Activated CD4-positive, alpha-beta memory T cell treated with anti-CD3 and anti-CD28 coated beads for 36 hours (primary cell): ENCODE measurements around the gene ELN. TPM values are rescaled to one million over a fixed set of nuclear protein-coding genes. Genes with fewer than 3 reads are reported as not detected.

Experiments used
- CTCF ChIA-PET: fragments of 350-600 bp; sonication (Branson Sonifier 250); formaldehyde crosslinking; loops from one replicate; lab custom pipeline; 2021; ENCODE audit warnings: antibody characterized with exemption, inconsistent platforms; lab: Charles Lee
- POLR2A ChIA-PET: fragments of 350-600 bp; sonication (Branson Sonifier 250); formaldehyde crosslinking; loops from one replicate; lab custom pipeline; 2021; ENCODE audit warnings: antibody characterized with exemption; lab: Charles Lee
- DNase-seq: peaks from one replicate; pipeline ENCODE4 v3.0.0-alpha.2; 2020
- H3K27ac Mint-ChIP-seq: one replicate; pipeline ENCODE4 v1.8.0; 2021; ENCODE audit warnings: mixed read lengths
- H3K27me3 Mint-ChIP-seq: one replicate; pipeline ENCODE4 v1.8.0; 2021; ENCODE audit warnings: mixed read lengths
- H3K36me3 Mint-ChIP-seq: one replicate; pipeline ENCODE4 v1.8.0; 2021; ENCODE audit warnings: mixed read lengths
- H3K4me1 Mint-ChIP-seq: one replicate; pipeline ENCODE4 v1.8.0; 2021; ENCODE audit warnings: low read depth, mixed read lengths
- H3K4me3 Mint-ChIP-seq: one replicate; pipeline ENCODE4 v1.8.0; 2021; ENCODE audit warnings: mild to moderate bottlenecking, mixed read lengths
- H3K9me3 Mint-ChIP-seq: one replicate; pipeline ENCODE4 v1.8.0; 2021; ENCODE audit warnings: mixed read lengths
- intact Hi-C: fragments of 100-400 bp; cut with micrococcal nuclease; formaldehyde crosslinking; loops from one replicate; pipeline ENCODE4 v1.15.1; 2023
- total RNA-seq, 2 experiments: library from RNA; stranded (reverse); gene quantifications; one replicate each; pipeline ENCODE4 v1.2.3, GENCODE V29; 2021

ELN gene
- total RNA-seq, 2 experiments from 2014 or later: not detected

GRCh38 chr7:74082770-74083116 lies 54.8 kb downstream of the ELN start:
- peaks cover 4% of the 10 kb centered on the region for H3K36me3 Mint-ChIP-seq
- peaks cover 7% of the 10 kb centered on the region for H3K4me1 Mint-ChIP-seq
- no peaks in the 10 kb centered on the region for H3K27me3 Mint-ChIP-seq
- no peaks in the 10 kb centered on the region for H3K9me3 Mint-ChIP-seq
- no peak overlapping the region for H3K4me3 Mint-ChIP-seq
- ChIA-PET POLR2A (interaction anchor here (0.6 to 1.7 kb wide), 3 partner anchors 12 to 91 kb away, joined by 3 to 10 read pairs (median 4); no protein-coding TSS in a partner anchor), CTCF (no interaction called here)
- DNase-seq: no peak
- intact Hi-C loops: loop anchor here (2.0 to 5.0 kb wide), 2 partner anchors 90 to 172 kb away; partner anchors contain the start of genes EIF4H and RFC2
- no peak overlapping the region for H3K27ac Mint-ChIP-seq

DNA sequence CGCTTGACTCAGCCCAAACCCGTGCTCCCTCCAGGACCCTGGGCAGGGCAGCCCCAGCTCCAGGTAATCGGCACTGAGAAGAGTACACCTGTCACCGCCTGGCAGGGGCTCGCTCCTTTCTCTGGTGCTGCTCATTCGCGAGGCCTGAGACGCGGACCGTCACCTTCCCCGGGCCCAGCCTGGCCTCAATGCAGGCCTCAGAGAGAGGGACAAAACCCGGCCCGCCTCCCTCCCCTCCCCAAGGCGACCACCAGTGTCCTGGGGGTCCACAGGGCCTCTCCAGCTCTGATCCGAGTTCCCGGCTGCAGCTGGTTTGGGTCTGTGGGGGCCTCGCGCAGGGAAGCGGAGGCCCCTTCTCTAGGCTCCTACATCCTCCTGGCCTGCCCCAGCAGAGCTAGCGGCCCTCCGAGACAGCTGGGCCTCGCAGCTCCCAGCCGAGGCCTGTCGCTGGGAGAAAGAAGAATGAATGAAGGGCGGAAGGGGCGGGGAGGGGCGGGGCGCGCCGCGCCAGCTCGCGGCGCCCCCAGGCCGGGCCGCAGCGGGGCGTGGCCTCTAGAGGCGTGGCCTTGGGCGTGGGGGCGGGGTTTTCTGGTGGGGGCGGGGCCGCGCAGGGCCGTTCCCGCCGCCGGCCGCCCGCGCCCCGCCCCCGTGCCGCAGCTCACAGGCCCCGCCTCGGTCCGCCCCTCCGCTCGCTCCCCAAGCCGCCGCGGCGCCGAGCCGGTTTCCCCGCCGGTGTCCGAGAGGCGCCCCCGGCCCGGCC lies 55.3 kb downstream of the ELN start, which contains the start of gene LIMK1:
Gene LIMK1, plus strand, starts transcription at position 688 of the 760 bp plus-strand sequence. CDS start 187 bp downstream, outside the sequence.
- Mint-ChIP-seq H3K36me3 (peaks cover 4% of the 10 kb centered on the region), H3K27me3 (no peaks in the 10 kb centered on the region), H3K27ac (peak within 1 kb of the TSS; percentile 65), H3K4me1 (peaks cover 7% of the 10 kb centered on the region), H3K4me3 (peak within 1 kb of the TSS; percentile 83), H3K9me3 (no peaks in the 10 kb centered on the region)
- DNase-seq: peak; percentile 89
- POLR2A ChIA-PET: interaction anchor here (0.5 to 1.7 kb wide), 6 partner anchors 11 to 598 kb away, joined by 3 to 10 read pairs (median 4); partner anchors contain the start of gene EIF4H
- CTCF ChIA-PET: interaction anchor here (1.4 kb wide), 1 partner anchor 318 kb away, joined by 3 read pairs; no protein-coding TSS in a partner anchor
- intact Hi-C loops: loop anchor here (2.0 to 5.0 kb wide), 2 partner anchors 89 to 172 kb away; partner anchors contain the start of genes EIF4H and RFC2

DNA sequence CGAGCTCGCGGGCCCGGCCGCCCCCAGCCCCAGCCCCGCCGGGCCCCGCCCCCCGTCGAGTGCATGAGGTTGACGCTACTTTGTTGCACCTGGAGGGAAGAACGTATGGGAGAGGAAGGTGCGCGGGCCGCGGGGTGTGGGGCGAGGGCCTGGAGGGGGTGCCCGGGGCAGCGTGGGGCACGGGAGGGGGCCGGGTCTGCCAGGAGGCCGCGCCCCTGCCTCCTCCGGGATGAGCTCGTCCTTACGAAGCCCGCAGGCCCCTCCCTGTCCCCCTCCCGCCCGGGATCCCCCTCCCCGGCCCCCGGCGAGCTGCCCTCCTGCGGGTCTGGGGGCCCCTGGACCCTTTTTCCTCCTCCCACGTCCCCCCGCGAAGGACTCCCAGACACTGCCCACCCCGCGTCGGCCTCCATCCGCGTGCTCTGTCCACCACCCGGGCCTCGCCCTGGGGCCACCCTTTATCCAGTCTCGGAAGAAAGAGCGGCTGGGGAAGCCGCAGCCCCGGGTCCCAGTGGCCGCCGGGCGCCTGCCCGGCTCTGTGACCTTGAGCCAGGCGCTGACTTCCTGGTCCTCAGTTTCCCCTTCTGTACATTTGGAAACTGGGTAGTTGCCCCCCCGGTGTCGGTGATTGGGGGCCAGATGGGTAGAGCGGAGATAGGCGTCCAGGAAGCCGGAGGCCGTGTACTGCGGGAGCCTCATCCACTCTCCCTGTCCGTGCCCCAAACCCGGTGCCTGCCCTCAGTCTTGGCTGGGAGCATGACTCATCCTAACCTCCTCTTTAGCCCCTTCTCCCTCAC lies 56.2 kb downstream of the ELN start:
- Mint-ChIP-seq H3K27me3 (no peaks in the 10 kb centered on the region), H3K4me3 (peak overlapping the region; percentile 83), H3K27ac (peak overlapping the region; percentile 33), H3K36me3 (peaks cover 7% of the 10 kb centered on the region), H3K9me3 (no peaks in the 10 kb centered on the region), H3K4me1 (peaks cover 7% of the 10 kb centered on the region)
- peak; percentile 57 for DNase-seq
- intact Hi-C loops: loop anchor here (1.0 to 5.0 kb wide), 3 partner anchors 10 to 171 kb away; partner anchors contain the start of genes EIF4H and RFC2
- ChIA-PET CTCF (interaction anchor here (1.4 to 1.7 kb wide), 2 partner anchors 122 to 317 kb away, joined by 3 to 5 read pairs; no protein-coding TSS in a partner anchor), POLR2A (interaction anchor here (0.5 to 1.7 kb wide), 4 partner anchors 10 to 597 kb away, joined by 4 to 10 read pairs (median 6); partner anchors contain the start of gene EIF4H)

- CTCF ChIA-PET: interaction anchor here (1.7 kb wide), 1 partner anchor 121 kb away, joined by 5 read pairs; no protein-coding TSS in a partner anchor
- Mint-ChIP-seq H3K9me3 (no peaks in the 10 kb centered on the region), H3K4me3 (peak overlapping the region; percentile 83), H3K4me1 (peaks cover 7% of the 10 kb centered on the region), H3K36me3 (peaks cover 7% of the 10 kb centered on the region), H3K27me3 (no peaks in the 10 kb centered on the region), H3K27ac (peak overlapping the region; percentile 33)
- POLR2A ChIA-PET: no interaction called here
- no peak for DNase-seq
- intact Hi-C loops: loop anchor here (1.0 to 5.0 kb wide), 2 partner anchors 9 to 87 kb away; partner anchors contain the start of gene EIF4H
These were observed 57.0 kb downstream of the ELN start for GRCh38 chr7:74084722-74085578.

GRCh38 chr7:74087791-74088453 lies 59.9 kb downstream of the ELN start:
- no peak for DNase-seq
- Mint-ChIP-seq H3K9me3 (no peaks in the 10 kb centered on the region), H3K36me3 (peaks cover 7% of the 10 kb centered on the region), H3K4me1 (peaks cover 7% of the 10 kb centered on the region), H3K27me3 (no peaks in the 10 kb centered on the region), H3K4me3 (no peak overlapping the region), H3K27ac (no peak overlapping the region)
- intact Hi-C loops: no loop called here
- ChIA-PET CTCF (no interaction called here), POLR2A (no interaction called here)

DNA sequence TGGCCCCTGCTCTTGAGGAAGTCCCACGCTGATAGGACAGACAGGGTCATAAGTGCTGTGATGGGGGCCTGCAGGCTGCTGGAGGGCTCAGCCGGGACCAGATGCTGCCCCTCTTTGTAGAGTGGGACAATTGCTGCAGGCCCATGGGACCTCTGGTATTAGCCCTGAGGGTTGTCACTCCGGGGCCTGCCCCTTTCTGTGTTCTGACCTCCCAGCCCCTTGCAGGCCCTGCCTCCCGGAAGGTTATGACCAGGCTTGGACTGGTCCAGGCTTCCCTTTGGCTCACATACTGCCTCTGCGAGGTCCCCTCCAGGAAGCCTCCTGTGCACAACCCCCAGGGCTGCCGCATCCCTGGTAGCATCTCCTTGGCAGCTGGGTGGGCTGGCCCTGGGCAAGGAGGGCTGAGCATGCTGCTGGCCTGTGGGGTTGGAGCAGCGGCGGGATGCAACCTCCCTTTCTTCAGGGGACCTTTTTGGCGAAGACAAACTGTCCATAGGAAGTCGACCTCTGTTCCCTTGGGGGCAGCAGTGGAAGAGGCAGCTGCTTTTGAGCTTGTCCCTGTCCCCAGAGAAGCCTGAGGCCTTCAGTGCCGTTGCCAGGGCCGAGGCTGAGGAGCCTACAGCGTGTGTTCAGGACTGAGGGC lies 64.5 kb downstream of the ELN start:
- POLR2A ChIA-PET: no interaction called here

GRCh38 chr7:74092964-74093471 lies 65.0 kb downstream of the ELN start:
- Mint-ChIP-seq H3K27ac (no peak overlapping the region), H3K36me3 (peaks cover 9% of the 10 kb centered on the region), H3K9me3 (peaks cover 4% of the 10 kb centered on the region), H3K4me3 (no peak overlapping the region), H3K4me1 (peaks cover 17% of the 10 kb centered on the region), H3K27me3 (no peaks in the 10 kb centered on the region)
- DNase-seq: no peak
- CTCF ChIA-PET: no interaction called here
- POLR2A ChIA-PET: interaction anchor here (1.4 to 2.2 kb wide), 2 partner anchors 9 to 82 kb away, joined by 4 to 10 read pairs; partner anchors contain the start of gene LIMK1
- intact Hi-C loops: no loop called here

More for the DNA sequence above, 64.5 kb downstream of the ELN start:
- CTCF ChIA-PET: no interaction called here
- H3K4me1 Mint-ChIP-seq: peaks cover 17% of the 10 kb centered on the region
- DNase-seq: no peak
- H3K4me3 Mint-ChIP-seq: no peak overlapping the region
- no peaks in the 10 kb centered on the region for H3K27me3 Mint-ChIP-seq
- H3K36me3 Mint-ChIP-seq: peaks cover 3% of the 10 kb centered on the region
- intact Hi-C loops: no loop called here
- no peaks in the 10 kb centered on the region for H3K9me3 Mint-ChIP-seq
- H3K27ac Mint-ChIP-seq: no peak overlapping the region

GRCh38 chr7:74093671-74094223 lies 65.8 kb downstream of the ELN start:
- H3K4me1 Mint-ChIP-seq: peaks cover 17% of the 10 kb centered on the region
- H3K9me3 Mint-ChIP-seq: peaks cover 4% of the 10 kb centered on the region
- H3K27me3 Mint-ChIP-seq: no peaks in the 10 kb centered on the region
- peak overlapping the region; percentile 73 for H3K4me3 Mint-ChIP-seq
- intact Hi-C loops: loop anchor here (1.0 kb wide), 3 partner anchors 9 to 515 kb away; partner anchors contain the start of gene TBL2
- no peak for DNase-seq
- ChIA-PET CTCF (no interaction called here), POLR2A (interaction anchor here (1.1 to 2.2 kb wide), 3 partner anchors 10 to 81 kb away, joined by 4 to 10 read pairs (median 4); partner anchors contain the start of gene LIMK1)
- H3K36me3 Mint-ChIP-seq: peaks cover 11% of the 10 kb centered on the region
- H3K27ac Mint-ChIP-seq: peak overlapping the region; percentile 82

- Mint-ChIP-seq H3K27me3 (no peaks in the 10 kb centered on the region), H3K27ac (peak overlapping the region; percentile 82), H3K4me1 (peaks cover 17% of the 10 kb centered on the region), H3K9me3 (peaks cover 4% of the 10 kb centered on the region), H3K36me3 (peaks cover 9% of the 10 kb centered on the region), H3K4me3 (peak overlapping the region; percentile 73)
- ChIA-PET POLR2A (interaction anchor here (1.1 to 2.2 kb wide), 3 partner anchors 11 to 81 kb away, joined by 4 to 10 read pairs (median 4); partner anchors contain the start of gene LIMK1), CTCF (no interaction called here)
- intact Hi-C loops: loop anchor here (1.0 kb wide), 3 partner anchors 10 to 516 kb away; partner anchors contain the start of gene TBL2
- DNase-seq: peak; percentile 91
These were observed 66.5 kb downstream of the ELN start for GRCh38 chr7:74094224-74095101.
